Cardiac ventricle fibroblast (primary cell): ENCODE measurements around the gene ARHGAP21. TPM values are rescaled to one million over a fixed set of nuclear protein-coding genes. Genes with fewer than 3 reads are reported as not detected.

ENCODE experiments used
- total RNA-seq: library from RNA; depleted of rRNA; stranded (reverse); fragments of >200 nt; gene quantifications from 2 replicates; pipeline ENCODE4 v1.2.3, GENCODE V29; 2015

The ARHGAP21 gene
- total RNA-seq = 82.9 and 92.6 TPM in 2 replicates

GRCh38 chr10:24723788-24724380, at the start of gene ARHGAP21:
TSS of gene ARHGAP21 (minus strand) at chr10:24723887. CDS start at chr10:24721899, 1,988 bp downstream.

Other genes with a start within 250 kb of the ARHGAP21 start
- gene PRTFDC1, start 228.7 kb upstream of the ARHGAP21 start, total RNA-seq = 11.1 and 15.2 TPM in 2 replicates